Panc1 (cell line): Measurements from ENCODE around the gene LNPK.

Experiments used
- CTCF ChIP-seq: fragments of 450-650 bp; IDR thresholded peaks from 2 replicates; pipeline ENCODE4 v1.5.1; 2017; ENCODE audit warnings: mild to moderate bottlenecking
- POLR2AphosphoS5 ChIP-seq: IDR thresholded peaks from 2 replicates; pipeline ENCODE4 v1.6.1; 2012; ENCODE audit warnings: mild to moderate bottlenecking, low read depth, low read length, moderate library complexity

GRCh38 chr2:176004934-176005333 lies 2.9 kb upstream of the LNPK start:
- TF ChIP-seq POLR2AphosphoS5: no peak
- no peak for TF ChIP-seq CTCF
